Astrocyte (in vitro differentiated cells and primary cell): ENCODE measurements around the gene PTPRM. TPM values are rescaled to one million over a fixed set of nuclear protein-coding genes. Genes with fewer than 3 reads are reported as not detected.

Experiments
- DNase-seq: peaks from one replicate; pipeline ENCODE4 v3.0.0-alpha.2; 2010; ENCODE audit warnings: low read depth
- FAIRE-seq: peaks from 2 replicates; lab custom pipeline; 2011; peaks lifted over from hg19 to GRCh38; lab: Jason Lieb, UNC
- H2AFZ ChIP-seq: 2 replicates; pipeline ENCODE4 v1.6.0; 2012; ENCODE audit warnings: low read depth, low read length, inconsistent platforms
- H3K27ac ChIP-seq: 2 replicates; pipeline ENCODE4 v1.5.1; 2011; ENCODE audit warnings: low read depth, low read length, inconsistent platforms
- H3K27me3 ChIP-seq: 2 replicates; pipeline ENCODE4 v1.6.0; 2011; ENCODE audit warnings: low read length, inconsistent platforms; ENCODE audit not compliant: insufficient read depth
- H3K36me3 ChIP-seq: 2 replicates; pipeline ENCODE4 v1.5.1; 2011; ENCODE audit warnings: low read length, inconsistent platforms; ENCODE audit not compliant: insufficient read depth
- H3K4me1 ChIP-seq: 2 replicates; pipeline ENCODE4 v1.5.1; 2011; ENCODE audit warnings: low read length, inconsistent platforms; ENCODE audit not compliant: insufficient read depth
- H3K4me2 ChIP-seq: 2 replicates; pipeline ENCODE4 v1.6.0; 2012; ENCODE audit warnings: low read length, inconsistent platforms
- H3K4me3 ChIP-seq: 2 replicates; pipeline ENCODE4 v1.5.1; 2011; ENCODE audit warnings: low read depth, mild to moderate bottlenecking, low read length, inconsistent platforms; ENCODE audit not compliant: insufficient read depth
- H3K79me2 ChIP-seq: 2 replicates; pipeline ENCODE4 v1.6.0; 2012; ENCODE audit warnings: mild to moderate bottlenecking, low read length, inconsistent platforms; ENCODE audit not compliant: insufficient read depth
- H3K9ac ChIP-seq: 2 replicates; pipeline ENCODE4 v1.6.0; 2012; ENCODE audit warnings: mild to moderate bottlenecking, low read length, inconsistent platforms
- H3K9me3 ChIP-seq: 2 replicates; pipeline ENCODE4 v1.5.1; 2012; ENCODE audit warnings: low read depth, mild to moderate bottlenecking, low read length, inconsistent platforms; ENCODE audit not compliant: insufficient read depth
- H4K20me1 ChIP-seq: 2 replicates; pipeline ENCODE4 v1.6.0; 2012; ENCODE audit warnings: low read length, inconsistent platforms; ENCODE audit not compliant: insufficient read depth
- H3K27ac Mint-ChIP-seq: one replicate; pipeline ENCODE4 v1.8.0; 2021; ENCODE audit warnings: mild to moderate bottlenecking, mixed read lengths; ENCODE audit not compliant: unreplicated experiment
- H3K27me3 Mint-ChIP-seq: one replicate; pipeline ENCODE4 v1.8.0; 2021; ENCODE audit warnings: low read depth, mixed read lengths; ENCODE audit not compliant: unreplicated experiment
- H3K36me3 Mint-ChIP-seq: one replicate; pipeline ENCODE4 v1.8.0; 2021; ENCODE audit warnings: low read depth, mixed read lengths; ENCODE audit not compliant: unreplicated experiment
- H3K4me1 Mint-ChIP-seq: one replicate; pipeline ENCODE4 v1.8.0; 2021; ENCODE audit warnings: low read depth, mixed read lengths; ENCODE audit not compliant: unreplicated experiment
- H3K4me3 Mint-ChIP-seq: one replicate; pipeline ENCODE4 v1.8.0; 2021; ENCODE audit warnings: mild to moderate bottlenecking, moderate library complexity, mixed read lengths; ENCODE audit not compliant: unreplicated experiment
- H3K9me3 Mint-ChIP-seq: one replicate; pipeline ENCODE4 v1.8.0; 2021; ENCODE audit warnings: mild to moderate bottlenecking, mixed read lengths; ENCODE audit not compliant: unreplicated experiment
- EZH2 ChIP-seq: IDR thresholded peaks from 2 replicates; pipeline ENCODE4 v1.6.1; 2012; ENCODE audit warnings: mild to moderate bottlenecking, low read length, inconsistent platforms; ENCODE audit not compliant: insufficient read depth
- total RNA-seq: library from RNA; stranded (reverse); gene quantifications from 2 replicates; pipeline ENCODE4 v1.2.1, GENCODE V29; 2021
- TF ChIP-seq, protein P1 (sequence below): IDR thresholded peaks from 2 replicates; pipeline ENCODE4 v1.5.1; 2011; ENCODE audit warnings: low read depth, mild to moderate bottlenecking, inconsistent platforms, low read length, moderate library complexity; ENCODE audit not compliant: insufficient read depth

PTPRM gene
- total RNA-seq, 1 donor from 2014 or later: 59.6 TPM

DNA sequence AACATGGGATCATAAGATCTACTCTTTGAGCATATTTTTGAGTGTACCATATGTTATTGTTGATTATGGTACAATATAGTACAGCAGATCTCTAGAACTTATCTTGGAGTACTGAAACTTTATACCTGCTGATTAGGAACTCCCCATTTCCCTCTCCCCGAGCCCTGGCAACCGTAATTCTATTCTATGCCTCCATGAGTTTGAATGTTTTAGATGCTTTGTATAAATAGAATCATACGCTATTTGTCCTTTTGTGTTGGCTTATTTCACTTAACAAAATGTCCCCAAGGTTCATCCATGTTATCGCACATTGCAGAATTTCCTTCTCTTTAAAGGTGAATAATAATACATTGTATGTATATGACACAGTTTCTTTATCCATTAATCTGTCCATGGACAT, 117.2 kb downstream of the PTPRM start:
- no peak overlapping the region for H3K4me2 ChIP-seq

DNA sequence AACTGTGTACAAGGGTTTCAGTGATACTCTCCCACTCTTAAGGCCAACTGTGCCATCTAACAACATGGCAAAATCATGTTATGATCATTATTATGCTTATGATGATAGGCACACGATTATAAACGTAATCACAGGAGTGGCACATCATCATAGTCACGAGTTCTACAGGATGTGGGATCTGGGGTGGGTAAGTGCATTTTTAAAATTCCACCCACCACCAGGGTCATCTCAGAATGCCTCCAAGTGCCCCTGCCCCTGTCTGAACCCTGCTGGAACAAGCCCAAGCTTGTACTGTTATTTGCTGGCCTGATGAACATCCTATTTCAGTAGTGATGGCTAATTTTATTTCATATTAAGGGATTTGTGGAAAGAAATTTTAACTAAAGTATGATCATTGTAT, 117.8 kb downstream of the PTPRM start:
- DNase-seq (no peak), FAIRE-seq (no peak)
- H3K9ac ChIP-seq: no peak overlapping the region
- no peak overlapping the region for H3K4me2 ChIP-seq
- no peaks in the 10 kb centered on the region for H3K36me3 ChIP-seq
- H3K4me1 ChIP-seq: no peaks in the 10 kb centered on the region
- Mint-ChIP-seq H3K36me3 (peaks cover under 1% of the 10 kb centered on the region), H3K4me3 (no peak overlapping the region), H3K9me3 (peaks cover 2% of the 10 kb centered on the region), H3K27me3 (no peaks in the 10 kb centered on the region), H3K27ac (peak overlapping the region; percentile 54), H3K4me1 (peaks cover 19% of the 10 kb centered on the region)
- peaks cover 5% of the 10 kb centered on the region for H4K20me1 ChIP-seq
- peaks cover 16% of the 10 kb centered on the region for H3K79me2 ChIP-seq
- no peaks in the 10 kb centered on the region for H3K9me3 ChIP-seq
- no peak overlapping the region for H3K27ac ChIP-seq
- H2AFZ ChIP-seq: no peak overlapping the region
- no peaks in the 10 kb centered on the region for H3K27me3 ChIP-seq
- TF ChIP-seq, protein P1, sequence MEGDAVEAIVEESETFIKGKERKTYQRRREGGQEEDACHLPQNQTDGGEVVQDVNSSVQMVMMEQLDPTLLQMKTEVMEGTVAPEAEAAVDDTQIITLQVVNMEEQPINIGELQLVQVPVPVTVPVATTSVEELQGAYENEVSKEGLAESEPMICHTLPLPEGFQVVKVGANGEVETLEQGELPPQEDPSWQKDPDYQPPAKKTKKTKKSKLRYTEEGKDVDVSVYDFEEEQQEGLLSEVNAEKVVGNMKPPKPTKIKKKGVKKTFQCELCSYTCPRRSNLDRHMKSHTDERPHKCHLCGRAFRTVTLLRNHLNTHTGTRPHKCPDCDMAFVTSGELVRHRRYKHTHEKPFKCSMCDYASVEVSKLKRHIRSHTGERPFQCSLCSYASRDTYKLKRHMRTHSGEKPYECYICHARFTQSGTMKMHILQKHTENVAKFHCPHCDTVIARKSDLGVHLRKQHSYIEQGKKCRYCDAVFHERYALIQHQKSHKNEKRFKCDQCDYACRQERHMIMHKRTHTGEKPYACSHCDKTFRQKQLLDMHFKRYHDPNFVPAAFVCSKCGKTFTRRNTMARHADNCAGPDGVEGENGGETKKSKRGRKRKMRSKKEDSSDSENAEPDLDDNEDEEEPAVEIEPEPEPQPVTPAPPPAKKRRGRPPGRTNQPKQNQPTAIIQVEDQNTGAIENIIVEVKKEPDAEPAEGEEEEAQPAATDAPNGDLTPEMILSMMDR: no peak
- TF ChIP-seq EZH2: no peak
- H3K4me3 ChIP-seq: no peak overlapping the region

More for the DNA sequence above, 117.2 kb downstream of the PTPRM start:
- Mint-ChIP-seq H3K27ac (peak overlapping the region; percentile 54), H3K4me1 (peaks cover 19% of the 10 kb centered on the region), H3K9me3 (peaks cover 2% of the 10 kb centered on the region), H3K27me3 (no peaks in the 10 kb centered on the region), H3K36me3 (peaks cover 2% of the 10 kb centered on the region), H3K4me3 (no peak overlapping the region)
- no peaks in the 10 kb centered on the region for H3K27me3 ChIP-seq
- H2AFZ ChIP-seq: no peak overlapping the region
- FAIRE-seq (no peak), DNase-seq (no peak)
- no peak for TF ChIP-seq EZH2
- TF ChIP-seq, protein P1: no peak
- no peak overlapping the region for H3K27ac ChIP-seq
- peaks cover 16% of the 10 kb centered on the region for H3K79me2 ChIP-seq
- H3K4me1 ChIP-seq: no peaks in the 10 kb centered on the region
- H3K36me3 ChIP-seq: no peaks in the 10 kb centered on the region
- H3K4me3 ChIP-seq: no peak overlapping the region
- no peaks in the 10 kb centered on the region for H3K9me3 ChIP-seq
- no peak overlapping the region for H3K9ac ChIP-seq
- H4K20me1 ChIP-seq: peaks cover 5% of the 10 kb centered on the region

DNA sequence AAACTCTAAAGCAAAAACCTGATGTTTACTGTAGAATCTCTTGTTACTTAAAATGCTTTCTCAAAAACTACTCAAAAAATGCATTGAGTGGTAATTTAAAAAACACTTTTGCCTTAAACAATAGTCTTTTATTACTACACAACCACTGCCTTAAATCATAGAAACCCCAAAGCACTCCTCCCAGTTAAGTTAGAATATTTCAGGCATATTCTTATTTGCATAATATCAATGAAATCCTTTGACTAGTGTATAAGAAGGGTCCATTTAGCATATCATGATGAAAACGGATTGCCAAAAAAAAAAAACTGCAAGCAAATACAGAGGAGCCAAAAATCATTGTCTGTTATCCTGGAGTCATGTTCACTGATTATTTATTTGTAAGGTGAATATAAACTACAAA, 119.2 kb downstream of the PTPRM start:
- Histone ChIP-seq H4K20me1 (peaks cover 5% of the 10 kb centered on the region), H3K4me3 (no peak overlapping the region), H3K4me1 (no peaks in the 10 kb centered on the region), H3K79me2 (peaks cover 12% of the 10 kb centered on the region), H3K36me3 (no peaks in the 10 kb centered on the region), H2AFZ (no peak overlapping the region), H3K27ac (no peak overlapping the region), H3K9me3 (no peaks in the 10 kb centered on the region), H3K9ac (no peak overlapping the region), H3K27me3 (no peaks in the 10 kb centered on the region), H3K4me2 (no peak overlapping the region)
- DNase-seq (no peak), FAIRE-seq (no peak)
- no peak for TF ChIP-seq EZH2
- TF ChIP-seq, protein P1: no peak
- Mint-ChIP-seq H3K4me1 (peaks cover 19% of the 10 kb centered on the region), H3K27me3 (no peaks in the 10 kb centered on the region), H3K27ac (no peak overlapping the region), H3K36me3 (no peaks in the 10 kb centered on the region), H3K4me3 (peak overlapping the region; percentile 50), H3K9me3 (peaks cover 2% of the 10 kb centered on the region)
